Measurements from ENCODE around the gene KIF26B.

The KIF26B gene

GRCh38 chr1:245240648-245241165 is 85.9 kb downstream of the KIF26B start:
- H3K4me3 ChIP-seq (ENCODE audit: low read length), result no peak overlapping the region
- no peak for TF ChIP-seq ZNF274 (IDR thresholded peaks at IDR 0.05; ENCODE audit: low read depth, low read length)

GRCh38 chr1:245241526-245242130 is 86.8 kb downstream of the KIF26B start:
- H3K4me3 ChIP-seq (ENCODE audit: low read length), result no peak overlapping the region
- no peak for TF ChIP-seq ZNF274 (IDR thresholded peaks at IDR 0.05; ENCODE audit: low read depth, low read length)

GRCh38 chr1:245242989-245243388 is 88.2 kb downstream of the KIF26B start:
- TF ChIP-seq ZNF274 (IDR thresholded peaks at IDR 0.05; ENCODE audit: low read depth, low read length), result no peak
- no peak overlapping the region for H3K4me3 ChIP-seq (ENCODE audit: low read length)

- no peak for TF ChIP-seq ZNF274 (IDR thresholded peaks at IDR 0.05; ENCODE audit: low read depth, low read length)
- no peak overlapping the region for H3K4me3 ChIP-seq (ENCODE audit: low read length)
These were observed 90.4 kb downstream of the KIF26B start for GRCh38 chr1:245245021-245245667.

- H3K4me3 ChIP-seq (ENCODE audit: low read length), result no peak overlapping the region
- no peak for TF ChIP-seq ZNF274 (IDR thresholded peaks at IDR 0.05; ENCODE audit: low read depth, low read length)
These were observed 91.6 kb downstream of the KIF26B start for GRCh38 chr1:245246433-245246832.

GRCh38 chr1:245247356-245247755 is 92.6 kb downstream of the KIF26B start:
- H3K4me3 ChIP-seq (ENCODE audit: low read length), result no peak overlapping the region

GRCh38 chr1:245247801-245248200 is 93.0 kb downstream of the KIF26B start:
- TF ChIP-seq ZNF274 (IDR thresholded peaks at IDR 0.05; ENCODE audit: low read depth, low read length), result no peak
- no peak overlapping the region for H3K4me3 ChIP-seq (ENCODE audit: low read length)

More at GRCh38 chr1:245247356-245247755, 92.6 kb downstream of the KIF26B start:
- TF ChIP-seq ZNF274 (IDR thresholded peaks at IDR 0.05; ENCODE audit: low read depth, low read length), result no peak

- H3K4me3 ChIP-seq (ENCODE audit: low read length), result no peak overlapping the region
These were observed 93.5 kb downstream of the KIF26B start for GRCh38 chr1:245248231-245248731.

GRCh38 chr1:245255783-245256182 is 101.0 kb downstream of the KIF26B start:
- TF ChIP-seq ZNF274 (IDR thresholded peaks at IDR 0.05; ENCODE audit: low read depth, low read length), result no peak
- H3K4me3 ChIP-seq (ENCODE audit: low read length), result no peak overlapping the region

More at GRCh38 chr1:245248231-245248731, 93.5 kb downstream of the KIF26B start:
- TF ChIP-seq ZNF274 (IDR thresholded peaks at IDR 0.05; ENCODE audit: low read depth, low read length), result no peak

- no peak for TF ChIP-seq ZNF274 (IDR thresholded peaks at IDR 0.05; ENCODE audit: low read depth, low read length)
- no peak overlapping the region for H3K4me3 ChIP-seq (ENCODE audit: low read length)
These were observed 101.7 kb downstream of the KIF26B start for GRCh38 chr1:245256528-245256927.

- no peak for TF ChIP-seq ZNF274 (IDR thresholded peaks at IDR 0.05; ENCODE audit: low read depth, low read length)
- no peak overlapping the region for H3K4me3 ChIP-seq (ENCODE audit: low read length)
These were observed 103.6 kb downstream of the KIF26B start for GRCh38 chr1:245258271-245258920.

- H3K4me3 ChIP-seq (ENCODE audit: low read length), result no peak overlapping the region
- TF ChIP-seq ZNF274 (IDR thresholded peaks at IDR 0.05; ENCODE audit: low read depth, low read length), result no peak
These were observed 105.5 kb downstream of the KIF26B start for GRCh38 chr1:245260110-245260882.

GRCh38 chr1:245260883-245261282 is 106.1 kb downstream of the KIF26B start:
- no peak overlapping the region for H3K4me3 ChIP-seq (ENCODE audit: low read length)
- TF ChIP-seq ZNF274 (IDR thresholded peaks at IDR 0.05; ENCODE audit: low read depth, low read length), result no peak

- no peak for TF ChIP-seq ZNF274 (IDR thresholded peaks at IDR 0.05; ENCODE audit: low read depth, low read length)
- no peak overlapping the region for H3K4me3 ChIP-seq (ENCODE audit: low read length)
These were observed 107.0 kb downstream of the KIF26B start for GRCh38 chr1:245261786-245262185.

Measured in GM08714 (cell line).